ENCODE results near the gene MPL. TPM values are rescaled to one million over a fixed set of nuclear protein-coding genes. Genes with fewer than 3 reads are reported as not detected.

The MPL gene
- total RNA-seq, 2 experiments from 2014 or later, result not detected

- peaks cover 40% of the 10 kb centered on the region for H3K4me1 Mint-ChIP-seq (ENCODE audit: low read depth)
Observed at GRCh38 chr1:43366179-43366578, 28.6 kb downstream of the MPL start.

GRCh38 chr1:43366601-43367025 is 29.0 kb downstream of the MPL start:
- peak overlapping the region; percentile 52 to 79 for H3K27ac ChIP-seq (ENCODE audit: low read depth in 1 of 2, low read length in 2 of 2)
- intact Hi-C loops (cut with DNase I, micrococcal nuclease), result loop anchor here in 1 of 2 experiments (1.0 to 10.0 kb wide), 2 partner anchors 8 to 578 kb away; partner anchors contain the start of genes CDC20 and IPO13
- Mint-ChIP-seq H3K9me3 (no peaks in the 10 kb centered on the region), H3K27me3 (no peaks in the 10 kb centered on the region), H3K4me1 (ENCODE audit: low read depth) (peaks cover 44% of the 10 kb centered on the region), H3K4me3 (peak overlapping the region; percentile 92), H3K27ac (peak overlapping the region; percentile 94), H3K36me3 (ENCODE audit: low read depth) (peaks cover 54% of the 10 kb centered on the region)
- H3K27me3 ChIP-seq (ENCODE audit: control insufficient read depth in 1 of 2, insufficient read depth in 2 of 2, low read length in 2 of 2), result no peaks in the 10 kb centered on the region
- peak overlapping the region; percentile 87 for H3K4me3 ChIP-seq (ENCODE audit: low read length)
- DNase-seq (no peak), ATAC-seq (ENCODE audit: poor library complexity) (peak; percentile 14)
- peaks cover 35% of the 10 kb centered on the region for H3K4me1 ChIP-seq (ENCODE audit: insufficient read depth, low read length)
- ChIA-PET CTCF (no interaction called here), POLR2A (interaction anchor here (1.1 to 2.6 kb wide), 4 partner anchors 8 to 195 kb away, joined by 4 to 24 read pairs (median 8); partner anchors contain the start of genes CDC20, CFAP57, EBNA1BP2 and MED8)
- H3K36me3 ChIP-seq (ENCODE audit: insufficient read depth, low read length), result peaks cover 35% of the 10 kb centered on the region
- no peaks in the 10 kb centered on the region for H3K9me3 ChIP-seq (ENCODE audit: control insufficient read depth in 1 of 2, insufficient read depth in 1 of 2, low read length in 2 of 2)
- TF ChIP-seq CTCF (IDR thresholded peaks at IDR 0.05), result no peak

More at GRCh38 chr1:43366179-43366578, 28.6 kb downstream of the MPL start:
- H3K4me1 ChIP-seq (ENCODE audit: insufficient read depth, low read length), result peaks cover 35% of the 10 kb centered on the region
- no peak for TF ChIP-seq CTCF (IDR thresholded peaks at IDR 0.05)
- peak overlapping the region; percentile 92 for H3K4me3 Mint-ChIP-seq
- no peaks in the 10 kb centered on the region for H3K27me3 Mint-ChIP-seq
- CTCF ChIA-PET, result no interaction called here
- H3K9me3 ChIP-seq (ENCODE audit: control insufficient read depth in 1 of 2, insufficient read depth in 1 of 2, low read length in 2 of 2), result no peaks in the 10 kb centered on the region
- H3K9me3 Mint-ChIP-seq, result no peaks in the 10 kb centered on the region
- peaks cover 54% of the 10 kb centered on the region for H3K36me3 Mint-ChIP-seq (ENCODE audit: low read depth)
- H3K27ac Mint-ChIP-seq, result peak overlapping the region; percentile 94
- intact Hi-C loops (cut with DNase I, micrococcal nuclease), result loop anchor here in 1 of 2 experiments (10.0 kb wide), 1 partner anchor 579 kb away; the partner anchor contains the start of gene IPO13
- no peak for ATAC-seq (ENCODE audit: poor library complexity)
- peaks cover 39% of the 10 kb centered on the region for H3K36me3 ChIP-seq (ENCODE audit: insufficient read depth, low read length)
- peak overlapping the region; percentile 52 to 79 for H3K27ac ChIP-seq (ENCODE audit: low read depth in 1 of 2, low read length in 2 of 2)
- POLR2A ChIA-PET, result interaction anchor here (0.6 to 2.6 kb wide), 2 partner anchors 23 to 24 kb away, joined by 3 to 24 read pairs; partner anchors contain the start of genes MED8 and SZT2
- no peaks in the 10 kb centered on the region for H3K27me3 ChIP-seq (ENCODE audit: control insufficient read depth in 1 of 2, insufficient read depth in 2 of 2, low read length in 2 of 2)
- H3K4me3 ChIP-seq (ENCODE audit: low read length), result no peak overlapping the region
- DNase-seq, result peak in 1 of 14 experiments; percentile 21

DNA sequence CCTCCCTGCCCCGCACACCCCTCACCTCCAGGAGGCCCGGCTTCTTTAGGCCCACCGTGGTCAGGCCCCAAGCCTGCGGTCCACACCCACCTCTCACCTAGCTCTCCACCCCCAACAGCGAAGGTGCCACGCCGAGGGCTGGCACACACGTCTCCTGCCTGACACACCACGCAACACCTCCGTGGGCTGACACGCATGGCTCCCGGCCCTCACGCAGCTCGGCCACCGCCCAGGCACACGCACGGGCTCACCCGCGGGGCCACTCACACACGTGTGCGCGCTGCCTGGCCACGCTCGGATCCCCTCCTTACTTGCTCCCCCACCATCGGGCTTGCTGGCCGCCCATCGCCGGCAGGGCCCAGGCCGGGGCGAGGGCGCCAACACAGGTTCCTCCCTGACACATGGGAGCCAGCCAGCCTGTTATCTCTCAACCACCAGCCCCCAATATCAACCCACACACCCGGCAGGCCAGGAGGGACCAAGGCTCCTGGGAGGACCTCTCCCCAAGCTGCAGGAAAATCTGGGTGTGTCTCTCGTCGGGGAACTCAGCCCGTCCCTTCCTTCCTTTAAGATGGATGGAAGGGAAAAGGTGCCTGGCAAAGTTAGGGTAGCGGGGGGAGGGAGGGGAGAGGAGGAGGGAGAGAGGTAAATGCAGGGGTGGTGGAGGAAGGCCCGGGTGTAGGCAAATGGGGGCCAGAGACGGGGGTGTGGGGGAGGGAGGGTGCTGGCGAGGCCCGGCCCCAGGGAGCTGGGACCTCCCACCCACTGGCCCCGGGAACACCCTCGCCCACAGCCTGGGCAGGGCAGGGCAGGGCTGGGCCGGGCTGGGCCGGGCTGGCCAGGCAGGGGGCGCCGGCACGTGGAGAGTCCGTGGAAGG is 29.6 kb downstream of the MPL start:
- ChIA-PET POLR2A (interaction anchor here (1.1 to 2.6 kb wide), 8 partner anchors 9 to 195 kb away, joined by 3 to 24 read pairs (median 6); partner anchors contain the start of genes CDC20, CFAP57, EBNA1BP2 and MED8), CTCF (interaction anchor here (1.0 to 1.7 kb wide), 3 partner anchors 9 to 27 kb away, joined by 3 to 13 read pairs (median 7); partner anchors contain the start of genes CDC20, MED8 and SZT2)
- peaks cover 30% of the 10 kb centered on the region for H3K36me3 ChIP-seq (ENCODE audit: insufficient read depth, low read length)
- Mint-ChIP-seq H3K4me1 (ENCODE audit: low read depth) (peaks cover 45% of the 10 kb centered on the region), H3K27me3 (no peaks in the 10 kb centered on the region), H3K4me3 (peak overlapping the region; percentile 92), H3K36me3 (ENCODE audit: low read depth) (peaks cover 48% of the 10 kb centered on the region), H3K27ac (peak overlapping the region; percentile 94), H3K9me3 (no peaks in the 10 kb centered on the region)
- H3K27ac ChIP-seq (ENCODE audit: low read depth in 1 of 2, low read length in 2 of 2), result peak overlapping the region; percentile 52 to 79
- H3K9me3 ChIP-seq (ENCODE audit: control insufficient read depth in 1 of 2, insufficient read depth in 1 of 2, low read length in 2 of 2), result no peaks in the 10 kb centered on the region
- DNase-seq, result peak in 9 of 14 experiments; percentile 9 to 67 (median 20)
- intact Hi-C loops (cut with DNase I, micrococcal nuclease), result loop anchor here in 1 of 2 experiments (1.0 to 10.0 kb wide), 2 partner anchors 9 to 578 kb away; partner anchors contain the start of genes CDC20 and IPO13
- H3K4me1 ChIP-seq (ENCODE audit: insufficient read depth, low read length), result peaks cover 35% of the 10 kb centered on the region
- no peak for TF ChIP-seq CTCF (IDR thresholded peaks at IDR 0.05)
- H3K4me3 ChIP-seq (ENCODE audit: low read length), result peak overlapping the region; percentile 87
- peak; percentile 30 for ATAC-seq (ENCODE audit: poor library complexity)
- no peaks in the 10 kb centered on the region for H3K27me3 ChIP-seq (ENCODE audit: control insufficient read depth in 1 of 2, insufficient read depth in 2 of 2, low read length in 2 of 2)
